CD14-positive monocyte (primary cell): Measurements from ENCODE around the gene RHOF. TPM values are rescaled to one million over a fixed set of nuclear protein-coding genes. Genes with fewer than 3 reads are reported as not detected.

Experiments
- DNase-seq, 3 donors: peaks; one replicate each; pipeline ENCODE4 v3.0.0-alpha.2; 2011 to 2022
- H2AFZ ChIP-seq: 2 replicates; pipeline ENCODE4 v1.6.0; 2012; ENCODE audit warnings: mild to moderate bottlenecking, low read depth, low read length, inconsistent platforms; ENCODE audit not compliant: insufficient read depth, poor library complexity, severe bottlenecking
- H3K27ac ChIP-seq, 2 donors: 1 replicate in 1 of 2; 2 replicates in 1 of 2; pipeline ENCODE4 v1.5.1; 2012 to 2013; ENCODE audit warnings: low read length in 2 of 2, control low read depth in 1 of 2, inconsistent platforms in 1 of 2, low read depth in 1 of 2, mild to moderate bottlenecking in 1 of 2
- H3K27me3 ChIP-seq, 2 donors: one replicate each; pipeline versions ENCODE4 v1.6.0 to v1.6.1; 2011 to 2013; ENCODE audit warnings: low read length in 2 of 2; ENCODE audit not compliant: control insufficient read depth in 2 of 2, insufficient read depth in 2 of 2
- H3K36me3 ChIP-seq, 2 donors: replicated peaks in 1 of 2; 1 replicate in 1 of 2; 2 replicates in 1 of 2; pipeline versions ENCODE4 v1.5.1 to v1.6.1; 2012 to 2013; ENCODE audit warnings: low read length in 2 of 2, control low read depth in 1 of 2, inconsistent platforms in 1 of 2, mild to moderate bottlenecking in 1 of 2; ENCODE audit not compliant: insufficient read depth in 2 of 2, control insufficient read depth in 1 of 2
- H3K4me1 ChIP-seq, 2 donors: 1 replicate in 1 of 2; 2 replicates in 1 of 2; pipeline versions ENCODE4 v1.5.1 to v1.6.1; 2012 to 2013; ENCODE audit warnings: low read length in 2 of 2, control low read depth in 1 of 2, inconsistent platforms in 1 of 2, mild to moderate bottlenecking in 1 of 2, moderate library complexity in 1 of 2; ENCODE audit not compliant: insufficient read depth in 2 of 2, control insufficient read depth in 1 of 2
- H3K4me2 ChIP-seq: replicated peaks from 2 replicates; pipeline ENCODE3; 2012; ENCODE audit warnings: low read length, moderate library complexity, mild to moderate bottlenecking; ENCODE audit not compliant: poor library complexity, severe bottlenecking; ENCODE audit errors: extremely low read depth
- H3K4me3 ChIP-seq, 3 experiments: fragments of 200-600 bp in 1 of 3; sonication (generic) in 1 of 3; replicated peaks in 1 of 3; 1 replicate in 2 of 3; 2 replicates in 1 of 3; pipeline ENCODE4 v1.5.1; 2011 to 2013; ENCODE audit warnings: low read length in 3 of 3, mild to moderate bottlenecking in 3 of 3, control low read depth in 2 of 3, low read depth in 2 of 3, inconsistent platforms in 1 of 3, moderate library complexity in 1 of 3
- H3K79me2 ChIP-seq: 2 replicates; pipeline ENCODE4 v1.6.0; 2012; ENCODE audit warnings: mild to moderate bottlenecking, control low read depth, inconsistent platforms, low read length, moderate library complexity; ENCODE audit not compliant: insufficient read depth
- H3K9ac ChIP-seq: 2 replicates; pipeline ENCODE4 v1.6.0; 2017; ENCODE audit warnings: low read length, mild to moderate bottlenecking; ENCODE audit not compliant: insufficient read depth, poor library complexity, severe bottlenecking
- H3K9me3 ChIP-seq, 2 donors: replicated peaks in 1 of 2; 1 replicate in 1 of 2; 2 replicates in 1 of 2; pipeline versions ENCODE4 v1.5.1 to v1.6.1; 2012 to 2013; ENCODE audit warnings: low read length in 2 of 2, control low read depth in 1 of 2; ENCODE audit not compliant: control insufficient read depth in 1 of 2, insufficient read depth in 1 of 2
- H4K20me1 ChIP-seq: 2 replicates; pipeline ENCODE4 v1.6.0; 2012; ENCODE audit warnings: mild to moderate bottlenecking, low read length, control low read depth, moderate library complexity; ENCODE audit not compliant: insufficient read depth
- H3K27ac Mint-ChIP-seq, 7 donors: one replicate each; pipeline ENCODE4 v1.8.0; 2020; ENCODE audit warnings: mild to moderate bottlenecking in 7 of 7, mixed read lengths in 7 of 7, moderate library complexity in 6 of 7, inconsistent platforms in 2 of 7
- H3K27me3 Mint-ChIP-seq, 3 donors: one replicate each; pipeline ENCODE4 v1.8.0; 2021 to 2022; ENCODE audit warnings: low read depth in 3 of 3, mild to moderate bottlenecking in 3 of 3, mixed read lengths in 3 of 3, moderate library complexity in 3 of 3, inconsistent platforms in 1 of 3
- H3K36me3 Mint-ChIP-seq, 2 donors: one replicate each; pipeline ENCODE4 v1.8.0; 2020; ENCODE audit warnings: mixed read lengths in 2 of 2, inconsistent platforms in 1 of 2, mild to moderate bottlenecking in 1 of 2
- H3K4me1 Mint-ChIP-seq: one replicate; pipeline ENCODE4 v1.8.0; 2020; ENCODE audit warnings: mild to moderate bottlenecking, mixed read lengths
- H3K4me3 Mint-ChIP-seq, 2 donors: one replicate each; pipeline ENCODE4 v1.8.0; 2020; ENCODE audit warnings: mild to moderate bottlenecking in 2 of 2, mixed read lengths in 2 of 2, moderate library complexity in 1 of 2
- H3K9me3 Mint-ChIP-seq, 7 donors: one replicate each; pipeline ENCODE4 v1.8.0; 2020 to 2022; ENCODE audit warnings: mixed read lengths in 7 of 7, mild to moderate bottlenecking in 6 of 7, moderate library complexity in 6 of 7, inconsistent platforms in 2 of 7
- CTCF ChIP-seq: fragments of 200-600 bp; IDR thresholded peaks from one replicate; pipeline ENCODE4 v1.8.0; 2022; ENCODE audit warnings: antibody characterized with exemption, mild to moderate bottlenecking
- WGBS: methylation state at CpG from one replicate; pipeline ENCODE4 v1.1.5; 2013; ENCODE audit warnings: missing lambda C conversion rate; ENCODE audit not compliant: insufficient coverage; 5-methylcytosine and 5-hydroxymethylcytosine counted together
- intact Hi-C, 2 donors: fragments of 100-400 bp; cut with micrococcal nuclease; formaldehyde crosslinking; loops; one replicate each; pipeline versions ENCODE4 v1.15.0 to v1.15.1; 2023
- polyA plus RNA-seq, 3 donors: library from polyadenylated mRNA; depleted of rRNA in 1 of 3; unstranded in 2 of 3; stranded (reverse) in 1 of 3; fragments of 300-500 nt in 2 of 3; fragments of >200 nt in 1 of 3; fragmentation: Illumina TruSeq in 2 of 3; gene quantifications; 1 replicate in 2 of 3; 2 replicates in 1 of 3; pipeline ENCODE4 v1.2.3, GENCODE V29; 2012 to 2021

The RHOF gene
- polyA plus RNA-seq, 3 donors, result 7.1 to 25.9 (median 13.6) TPM

GRCh38 chr12:121781484-121781997 is 11.9 kb downstream of the RHOF start:
- WGBS, result 90% methylated on average over 2 of the region's 12 CpGs
- Histone ChIP-seq H3K36me3 (peaks cover 24 to 31% of the 10 kb centered on the region in 2 donors), H2AFZ (no peak overlapping the region), H3K27ac (peak overlapping the region in 1 of 2 donors; percentile 60), H3K9ac (no peak overlapping the region), H3K4me2 (peak overlapping the region; percentile 7), H3K4me3 (no peak overlapping the region), H4K20me1 (peaks cover 13% of the 10 kb centered on the region), H3K9me3 (no peaks in the 10 kb centered on the region), H3K79me2 (no peaks in the 10 kb centered on the region), H3K27me3 (no peaks in the 10 kb centered on the region), H3K4me1 (peaks cover 16 to 24% of the 10 kb centered on the region in 2 donors)
- TF ChIP-seq CTCF, result no peak
- Mint-ChIP-seq H3K36me3 (peaks cover 41% of the 10 kb centered on the region in 2 donors), H3K27ac (peak overlapping the region in 5 of 7 donors; percentile 56 to 95 (median 68)), H3K9me3 (no peaks in the 10 kb centered on the region), H3K27me3 (peaks cover 0 to 3% (median 0%) of the 10 kb centered on the region in 3 donors), H3K4me1 (peaks cover 37% of the 10 kb centered on the region), H3K4me3 (peak overlapping the region in 1 of 2 donors; percentile 46)
- DNase-seq, result no peak
- intact Hi-C loops, result no loop called here

GRCh38 chr12:121780429-121780828 is 13.1 kb downstream of the RHOF start:
- Mint-ChIP-seq H3K4me3 (no peak overlapping the region), H3K27ac (peak overlapping the region in 2 of 7 donors; percentile 26 to 51), H3K4me1 (peaks cover 32% of the 10 kb centered on the region), H3K27me3 (peaks cover 0 to 1% (median 0%) of the 10 kb centered on the region in 3 donors), H3K36me3 (peaks cover 36 to 41% of the 10 kb centered on the region in 2 donors), H3K9me3 (no peaks in the 10 kb centered on the region)
- Histone ChIP-seq H3K4me1 (peaks cover 18 to 26% of the 10 kb centered on the region in 2 donors), H3K36me3 (peaks cover 24 to 31% of the 10 kb centered on the region in 2 donors), H4K20me1 (peaks cover 13% of the 10 kb centered on the region), H3K27me3 (no peaks in the 10 kb centered on the region), H3K4me3 (no peak overlapping the region), H3K27ac (no peak overlapping the region), H3K9me3 (no peaks in the 10 kb centered on the region), H3K4me2 (no peak overlapping the region), H3K79me2 (no peaks in the 10 kb centered on the region), H2AFZ (no peak overlapping the region), H3K9ac (no peak overlapping the region)
- DNase-seq, result no peak
- no peak for TF ChIP-seq CTCF
- 98% methylated on average over 9 of the region's 11 CpGs for whole genome bisulfite sequencing
- intact Hi-C loops, result no loop called here
